Measurements from ENCODE around the gene KDM1B. TPM values are rescaled to one million over a fixed set of nuclear protein-coding genes. Genes with fewer than 3 reads are reported as not detected.

The KDM1B gene
- total and polyA plus RNA-seq, 2 donors (not counting 3 experiments of a cell fraction or from before 2014, with no cell fraction given) = 3.0 to 10.8 TPM

GRCh38 chr6:18209539-18210197, 54.4 kb downstream of the KDM1B start:
- ChIA-PET POLR2A (no interaction called here), CTCF (no interaction called here)
- Histone ChIP-seq H3K9ac (replicated peaks; ENCODE audit: extremely low read depth, insufficient read depth, low read length) (no peak overlapping the region), H3K27ac (ENCODE audit: insufficient read depth, low read depth, low read length) (no peak overlapping the region), H3K4me3 (replicated peaks in 1 of 3; ENCODE audit: insufficient read depth in 1 of 3, low read depth in 1 of 3, low read length in 3 of 3) (no peak overlapping the region), H3K4me1 (ENCODE audit: control insufficient read depth, extremely low read depth, insufficient read depth, low read length) (no peaks in the 10 kb centered on the region), H3K9me3 (replicated peaks; ENCODE audit: control insufficient read depth, insufficient read depth, low read length) (no peaks in the 10 kb centered on the region), H4K20me1 (replicated peaks; ENCODE audit: control insufficient read depth, extremely low read depth, insufficient read depth, low read length) (no peaks in the 10 kb centered on the region), H2AFZ (ENCODE audit: low read depth, low read length) (no peak overlapping the region), H3K79me2 (ENCODE audit: control insufficient read depth, insufficient read depth, low read length) (no peaks in the 10 kb centered on the region), H3K27me3 (ENCODE audit: control insufficient read depth in 2 of 2, insufficient read depth in 2 of 2, low read length in 2 of 2) (no peaks in the 10 kb centered on the region), H3K9me1 (replicated peaks; ENCODE audit: control insufficient read depth, extremely low read depth, insufficient read depth, low read length) (no peaks in the 10 kb centered on the region), H3K36me3 (ENCODE audit: control insufficient read depth in 2 of 2, extremely low read depth in 1 of 2, insufficient read depth in 2 of 2, low read length in 2 of 2) (no peaks in the 10 kb centered on the region), H3K4me2 (ENCODE audit: insufficient read depth, low read length) (no peak overlapping the region)
- intact Hi-C loops (cut with micrococcal nuclease) (no loop called here), dilution Hi-C loops (cut with MboI; ENCODE audit: extremely low pct_ligation_motif_present, low sequenced_read_pairs) (no loop called here)
- FAIRE-seq = no peak
- BruUV-seq (replicated peaks) = no TSS peak
- no peak for TF ChIP-seq GATA2 (IDR thresholded peaks at IDR 0.05; ENCODE audit: insufficient read depth, insufficient read length, low read depth, low read length)
- DNase-seq (ENCODE audit: low read depth, low spot score) = no peak

DNA sequence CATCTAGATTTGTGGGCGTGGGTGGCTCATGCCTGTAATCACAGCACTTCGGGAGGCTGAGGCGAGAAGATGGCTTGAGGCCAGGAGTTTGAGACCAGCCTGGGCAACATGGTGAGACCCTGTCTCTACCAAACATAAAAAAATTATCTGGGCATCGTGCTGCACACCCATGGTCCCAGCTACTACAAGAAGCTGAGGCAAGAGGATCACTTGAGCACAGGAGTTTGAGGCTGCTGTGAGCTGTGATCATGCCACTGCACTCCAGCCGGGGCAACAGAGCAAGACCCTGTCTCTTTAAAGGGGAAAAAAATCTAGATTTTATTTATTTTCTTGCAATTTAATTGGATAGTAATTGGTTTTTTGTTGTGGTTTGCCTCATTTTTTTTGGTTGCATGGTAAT, 55.5 kb downstream of the KDM1B start:
- BruUV-seq (replicated peaks) = no TSS peak
- H3K9ac ChIP-seq (replicated peaks; ENCODE audit: extremely low read depth, insufficient read depth, low read length) = no peak overlapping the region
- no peak overlapping the region for H2AFZ ChIP-seq (ENCODE audit: low read depth, low read length)
- POLR2A ChIA-PET = no interaction called here
- no peaks in the 10 kb centered on the region for H3K9me1 ChIP-seq (replicated peaks; ENCODE audit: control insufficient read depth, extremely low read depth, insufficient read depth, low read length)
- no peak overlapping the region for H3K4me2 ChIP-seq (ENCODE audit: insufficient read depth, low read length)
- no peak for FAIRE-seq
- dilution Hi-C loops (cut with MboI; ENCODE audit: extremely low pct_ligation_motif_present, low sequenced_read_pairs) (no loop called here), intact Hi-C loops (cut with micrococcal nuclease) (no loop called here)
- no peaks in the 10 kb centered on the region for H3K27me3 ChIP-seq (ENCODE audit: control insufficient read depth in 2 of 2, insufficient read depth in 2 of 2, low read length in 2 of 2)
- H3K79me2 ChIP-seq (ENCODE audit: control insufficient read depth, insufficient read depth, low read length) = no peaks in the 10 kb centered on the region
- no peak for TF ChIP-seq POLR2A (IDR thresholded peaks at IDR 0.05; ENCODE audit: low read depth, low read length)
- TF ChIP-seq FOS (IDR thresholded peaks at IDR 0.05; ENCODE audit: borderline replicate concordance, insufficient read depth, low read length) = no peak
- TF ChIP-seq EZH2 (IDR thresholded peaks at IDR 0.05; ENCODE audit: borderline replicate concordance, low read depth, low read length, severe bottlenecking) = no peak
- TF ChIP-seq, protein P1, sequence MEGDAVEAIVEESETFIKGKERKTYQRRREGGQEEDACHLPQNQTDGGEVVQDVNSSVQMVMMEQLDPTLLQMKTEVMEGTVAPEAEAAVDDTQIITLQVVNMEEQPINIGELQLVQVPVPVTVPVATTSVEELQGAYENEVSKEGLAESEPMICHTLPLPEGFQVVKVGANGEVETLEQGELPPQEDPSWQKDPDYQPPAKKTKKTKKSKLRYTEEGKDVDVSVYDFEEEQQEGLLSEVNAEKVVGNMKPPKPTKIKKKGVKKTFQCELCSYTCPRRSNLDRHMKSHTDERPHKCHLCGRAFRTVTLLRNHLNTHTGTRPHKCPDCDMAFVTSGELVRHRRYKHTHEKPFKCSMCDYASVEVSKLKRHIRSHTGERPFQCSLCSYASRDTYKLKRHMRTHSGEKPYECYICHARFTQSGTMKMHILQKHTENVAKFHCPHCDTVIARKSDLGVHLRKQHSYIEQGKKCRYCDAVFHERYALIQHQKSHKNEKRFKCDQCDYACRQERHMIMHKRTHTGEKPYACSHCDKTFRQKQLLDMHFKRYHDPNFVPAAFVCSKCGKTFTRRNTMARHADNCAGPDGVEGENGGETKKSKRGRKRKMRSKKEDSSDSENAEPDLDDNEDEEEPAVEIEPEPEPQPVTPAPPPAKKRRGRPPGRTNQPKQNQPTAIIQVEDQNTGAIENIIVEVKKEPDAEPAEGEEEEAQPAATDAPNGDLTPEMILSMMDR (IDR thresholded peaks at IDR 0.05; ENCODE audit: extremely low read depth in 1 of 2, insufficient read depth in 1 of 2, low read depth in 1 of 2, low read length in 2 of 2) = no peak
- no peak for DNase-seq (ENCODE audit: low read depth, low spot score)
- H3K27ac ChIP-seq (ENCODE audit: insufficient read depth, low read depth, low read length) = no peak overlapping the region
- no peaks in the 10 kb centered on the region for H4K20me1 ChIP-seq (replicated peaks; ENCODE audit: control insufficient read depth, extremely low read depth, insufficient read depth, low read length)
- H3K4me3 ChIP-seq (replicated peaks in 1 of 3; ENCODE audit: insufficient read depth in 1 of 3, low read depth in 1 of 3, low read length in 3 of 3) = no peak overlapping the region
- H3K4me1 ChIP-seq (ENCODE audit: control insufficient read depth, extremely low read depth, insufficient read depth, low read length) = no peaks in the 10 kb centered on the region
- H3K9me3 ChIP-seq (replicated peaks; ENCODE audit: control insufficient read depth, insufficient read depth, low read length) = no peaks in the 10 kb centered on the region
- H3K36me3 ChIP-seq (ENCODE audit: control insufficient read depth in 2 of 2, extremely low read depth in 1 of 2, insufficient read depth in 2 of 2, low read length in 2 of 2) = no peaks in the 10 kb centered on the region
- CTCF ChIA-PET = interaction anchor here (0.6 kb wide), 1 partner anchor 9 kb away, joined by 3 read pairs; no protein-coding TSS in a partner anchor
